Measurements from ENCODE around the gene ABHD3. TPM values are rescaled to one million over a fixed set of nuclear protein-coding genes. Genes with fewer than 3 reads are reported as not detected.

The ABHD3 gene
- total and polyA plus RNA-seq, 2 of the 8 experiments (the other 6 are each of a cell fraction or from before 2014, with no cell fraction given), result 8.4 to 12.1 TPM

GRCh38 chr18:21706386-21706865 is 1.9 kb upstream of the ABHD3 start (continued):
- TF ChIP-seq, protein P1, sequence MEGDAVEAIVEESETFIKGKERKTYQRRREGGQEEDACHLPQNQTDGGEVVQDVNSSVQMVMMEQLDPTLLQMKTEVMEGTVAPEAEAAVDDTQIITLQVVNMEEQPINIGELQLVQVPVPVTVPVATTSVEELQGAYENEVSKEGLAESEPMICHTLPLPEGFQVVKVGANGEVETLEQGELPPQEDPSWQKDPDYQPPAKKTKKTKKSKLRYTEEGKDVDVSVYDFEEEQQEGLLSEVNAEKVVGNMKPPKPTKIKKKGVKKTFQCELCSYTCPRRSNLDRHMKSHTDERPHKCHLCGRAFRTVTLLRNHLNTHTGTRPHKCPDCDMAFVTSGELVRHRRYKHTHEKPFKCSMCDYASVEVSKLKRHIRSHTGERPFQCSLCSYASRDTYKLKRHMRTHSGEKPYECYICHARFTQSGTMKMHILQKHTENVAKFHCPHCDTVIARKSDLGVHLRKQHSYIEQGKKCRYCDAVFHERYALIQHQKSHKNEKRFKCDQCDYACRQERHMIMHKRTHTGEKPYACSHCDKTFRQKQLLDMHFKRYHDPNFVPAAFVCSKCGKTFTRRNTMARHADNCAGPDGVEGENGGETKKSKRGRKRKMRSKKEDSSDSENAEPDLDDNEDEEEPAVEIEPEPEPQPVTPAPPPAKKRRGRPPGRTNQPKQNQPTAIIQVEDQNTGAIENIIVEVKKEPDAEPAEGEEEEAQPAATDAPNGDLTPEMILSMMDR (IDR thresholded peaks at IDR 0.05; ENCODE audit: control extremely low read depth in 1 of 3, insufficient read depth in 1 of 3, low read depth in 1 of 3, low read length in 3 of 3), result no peak
- no peak for TF ChIP-seq RNF2 (IDR thresholded peaks at IDR 0.05; ENCODE audit: borderline replicate concordance, low read depth, low read length, missing control alignments, poor library complexity, severe bottlenecking)

Measured in H1 (cell line).